ENCODE measurements around the gene HSPB1. TPM values are rescaled to one million over a fixed set of nuclear protein-coding genes. Genes with fewer than 3 reads are reported as not detected.
A peak's percentile ranks its signal among the peaks of the same experiment; 100 is the strongest.

HSPB1 gene
- total RNA-seq, 3 donors from 2014 or later: 207 to 840 (median 310) TPM

DNA sequence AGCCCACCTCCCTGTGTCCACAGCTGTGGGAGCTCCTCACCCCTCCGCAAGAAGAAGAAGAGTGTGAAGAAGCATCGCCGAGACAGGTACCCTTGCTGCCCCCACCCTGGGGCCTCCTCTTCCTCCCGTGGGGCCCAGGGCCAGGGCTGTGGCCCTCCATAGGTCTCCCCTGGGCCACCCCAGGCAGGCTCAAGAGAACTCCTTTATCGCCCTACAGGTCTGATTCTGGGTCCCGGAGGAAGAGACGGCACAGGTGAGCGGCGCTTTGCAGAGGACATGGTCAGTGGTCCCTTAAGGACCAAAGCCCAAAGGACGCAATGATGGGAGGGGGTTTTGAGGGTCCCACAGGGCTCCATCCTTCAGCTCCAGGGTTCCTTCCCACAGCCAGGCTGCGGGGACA lies 41.1 kb upstream of the HSPB1 start:
- Histone ChIP-seq H3K4me3 (no peak overlapping the region), H3K36me3 (ENCODE audit: low read depth) (no peaks in the 10 kb centered on the region), H3K4me1 (ENCODE audit: low read depth) (peaks cover 7% of the 10 kb centered on the region), H3K9me3 (no peaks in the 10 kb centered on the region)
- TF ChIP-seq CTCF (IDR thresholded peaks at IDR 0.05): no peak
- no peak for DNase-seq
- ATAC-seq: no peak
- intact Hi-C loops (cut with DNase I, micrococcal nuclease): no loop called here

GRCh38 chr7:76261931-76262330 lies 40.5 kb upstream of the HSPB1 start:
- intact Hi-C loops (cut with DNase I, micrococcal nuclease): no loop called here

GRCh38 chr7:76262683-76263402 lies 39.6 kb upstream of the HSPB1 start:
- peak; percentile 81 for ATAC-seq
- no peaks in the 10 kb centered on the region for H3K9me3 ChIP-seq
- TF ChIP-seq CTCF (IDR thresholded peaks at IDR 0.05): peak; percentile 42
- no peaks in the 10 kb centered on the region for H3K36me3 ChIP-seq (ENCODE audit: low read depth)
- intact Hi-C loops (cut with DNase I, micrococcal nuclease): no loop called here
- H3K4me3 ChIP-seq: no peak overlapping the region
- peaks cover 16% of the 10 kb centered on the region for H3K4me1 ChIP-seq (ENCODE audit: low read depth)
- peak in 2 of 3 donors; percentile 57 to 72 for DNase-seq

More at GRCh38 chr7:76261931-76262330, 40.5 kb upstream of the HSPB1 start:
- ATAC-seq (no peak), DNase-seq (no peak)
- Histone ChIP-seq H3K4me1 (ENCODE audit: low read depth) (peaks cover 9% of the 10 kb centered on the region), H3K36me3 (ENCODE audit: low read depth) (no peaks in the 10 kb centered on the region), H3K4me3 (no peak overlapping the region), H3K9me3 (no peaks in the 10 kb centered on the region)
- TF ChIP-seq CTCF (IDR thresholded peaks at IDR 0.05): no peak

DNA sequence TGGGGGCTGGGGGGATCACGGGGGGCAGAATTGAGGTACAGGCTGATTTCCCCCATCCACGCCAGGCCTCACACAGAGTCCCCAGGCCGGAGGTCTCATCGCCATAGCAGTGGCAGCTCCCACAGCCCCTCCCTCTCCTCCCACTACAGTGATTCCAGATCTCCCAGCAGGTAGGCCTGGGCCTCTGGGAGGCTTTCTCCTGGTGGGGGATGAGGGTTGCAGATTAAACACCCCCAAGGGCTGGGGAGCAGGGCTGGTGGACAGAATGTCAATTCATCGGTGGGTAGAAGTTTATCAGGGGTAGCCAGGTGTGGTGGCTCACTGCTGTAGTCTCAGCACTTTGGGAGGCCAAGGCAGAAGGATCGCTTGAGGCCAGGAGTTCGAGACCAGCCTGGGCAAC lies 37.2 kb upstream of the HSPB1 start:
- DNase-seq: no peak
- TF ChIP-seq CTCF (IDR thresholded peaks at IDR 0.05): no peak
- H3K36me3 ChIP-seq (ENCODE audit: low read depth): no peaks in the 10 kb centered on the region
- H3K9me3 ChIP-seq: no peaks in the 10 kb centered on the region
- peaks cover 8% of the 10 kb centered on the region for H3K4me1 ChIP-seq (ENCODE audit: low read depth)
- intact Hi-C loops (cut with DNase I, micrococcal nuclease): no loop called here
- no peak overlapping the region for H3K4me3 ChIP-seq
- ATAC-seq: no peak

- no peak overlapping the region for H3K4me3 ChIP-seq
- no peak for ATAC-seq
- intact Hi-C loops (cut with DNase I, micrococcal nuclease): no loop called here
- TF ChIP-seq CTCF (IDR thresholded peaks at IDR 0.05): no peak
- peaks cover 8% of the 10 kb centered on the region for H3K4me1 ChIP-seq (ENCODE audit: low read depth)
- no peaks in the 10 kb centered on the region for H3K9me3 ChIP-seq
- no peak for DNase-seq
- H3K36me3 ChIP-seq (ENCODE audit: low read depth): no peaks in the 10 kb centered on the region
Measured at GRCh38 chr7:76267107-76267893, 35.2 kb upstream of the HSPB1 start.
